Kidney glomerular epithelial cell (primary cell): ENCODE data around the gene DZIP1.

ENCODE experiments used
- DNase-seq: peaks from one replicate; lab custom pipeline; 2025; lab: John Stamatoyannopoulos, UW

The DZIP1 gene

GRCh38 chr13:95547531-95548167, 96.9 kb downstream of the DZIP1 start:
- DNase-seq = no peak

- DNase-seq = no peak
These were observed 97.6 kb downstream of the DZIP1 start for GRCh38 chr13:95546919-95547318.

- no peak for DNase-seq
These were observed 100.2 kb downstream of the DZIP1 start for GRCh38 chr13:95544293-95544692.

- DNase-seq = no peak
These were observed 102.5 kb downstream of the DZIP1 start for GRCh38 chr13:95541911-95542474.

- DNase-seq = no peak
These were observed 103.2 kb downstream of the DZIP1 start for GRCh38 chr13:95541308-95541707.

- no peak for DNase-seq
These were observed 103.6 kb downstream of the DZIP1 start for GRCh38 chr13:95540888-95541287.

- DNase-seq = peak; percentile 48
These were observed 107.8 kb downstream of the DZIP1 start for GRCh38 chr13:95536632-95537241.

- peak; percentile 99 for DNase-seq
These were observed 109.3 kb downstream of the DZIP1 start for GRCh38 chr13:95535243-95535642.

- peak; percentile 19 for DNase-seq
These were observed 110.9 kb downstream of the DZIP1 start for GRCh38 chr13:95533545-95534160.

- no peak for DNase-seq
These were observed 114.3 kb downstream of the DZIP1 start for GRCh38 chr13:95530178-95530577.
